HepG2 (cell line): ENCODE data around the gene RPS27L. TPM values are rescaled to one million over a fixed set of nuclear protein-coding genes. Genes with fewer than 3 reads are reported as not detected.
A peak's percentile ranks its signal among the peaks of the same experiment; 100 is the strongest.

ENCODE experiments used
- ARID2 ChIP-seq: sonication (generic); formaldehyde crosslinking; IDR thresholded peaks from 2 replicates; pipeline ENCODE4 v1.8.1; 2022; ENCODE audit warnings: mild to moderate bottlenecking, missing genetic modification reagents, borderline replicate concordance
- BRCA1 ChIP-seq: sonication (generic); formaldehyde crosslinking; IDR thresholded peaks from 2 replicates; pipeline ENCODE4 v1.4.0; 2020; ENCODE audit warnings: missing genetic modification reagents
- CENPX ChIP-seq: sonication (generic); formaldehyde crosslinking; IDR thresholded peaks from 2 replicates; pipeline ENCODE4 v1.9.0; 2021; ENCODE audit warnings: mild to moderate bottlenecking, missing genetic modification reagents, moderate library complexity
- FOXP1 ChIP-seq, 2 experiments: fragments of 450-650 bp in 1 of 2; IDR thresholded peaks; 2 replicates each; pipeline ENCODE4 v1.6.1; 2017 to 2018; ENCODE audit warnings: antibody characterized with exemption in 1 of 2
- HMG20A ChIP-seq: IDR thresholded peaks from 2 replicates; pipeline ENCODE4 v1.6.1; 2016; ENCODE audit warnings: borderline replicate concordance
- HMG20B ChIP-seq: conservative IDR thresholded peaks from 2 replicates; pipeline ENCODE4 v1.6.1; 2016; ENCODE audit warnings: missing genetic modification reagents, missing compliant biosample characterization
- HNRNPH1 ChIP-seq: fragments of 200-400 bp; formaldehyde crosslinking; optimal IDR thresholded peaks from 2 replicates; pipeline ENCODE3; 2017; ENCODE audit warnings: mild to moderate bottlenecking, low read depth, low read length
- MATR3 ChIP-seq: sonication (generic); formaldehyde crosslinking; IDR thresholded peaks from 2 replicates; pipeline ENCODE4 v1.4.0; 2020; ENCODE audit warnings: missing genetic modification reagents
- NR2F6 ChIP-seq, 2 experiments: IDR thresholded peaks; 2 replicates each; pipeline ENCODE4 v1.6.1; 2016; ENCODE audit warnings: antibody characterized with exemption in 1 of 2, mild to moderate bottlenecking in 1 of 2
- PLSCR1 ChIP-seq: sonication (generic); formaldehyde crosslinking; IDR thresholded peaks from 2 replicates; pipeline ENCODE4 v1.5.0; 2020; ENCODE audit warnings: missing genetic modification reagents, mild to moderate bottlenecking, borderline replicate concordance
- RBFOX2 ChIP-seq: fragments of 200-400 bp; formaldehyde crosslinking; IDR thresholded peaks from 2 replicates; pipeline ENCODE4 v1.6.1; 2017; ENCODE audit warnings: low read depth, mild to moderate bottlenecking, low read length
- REPIN1 ChIP-seq: sonication (generic); formaldehyde crosslinking; IDR thresholded peaks from 2 replicates; pipeline ENCODE4 v1.8.0; 2022; ENCODE audit warnings: missing genetic modification reagents, low read depth, mild to moderate bottlenecking, borderline replicate concordance
- SOX6 ChIP-seq, 2 experiments: fragments of 450-650 bp in 1 of 2; sonication (generic) in 1 of 2; formaldehyde crosslinking in 1 of 2; IDR thresholded peaks; 2 replicates each; pipeline versions ENCODE4 v1.4.0 to v1.6.1; 2017 to 2020; ENCODE audit warnings: antibody characterized with exemption in 1 of 2, mild to moderate bottlenecking in 1 of 2, missing genetic modification reagents in 1 of 2
- ZBTB21 ChIP-seq: sonication (generic); formaldehyde crosslinking; IDR thresholded peaks from 2 replicates; pipeline ENCODE4 v1.4.0; 2020; ENCODE audit warnings: missing genetic modification reagents
- ZBTB26 ChIP-seq: IDR thresholded peaks from 2 replicates; pipeline ENCODE4 v1.6.1; 2016; ENCODE audit warnings: missing compliant biosample characterization, missing genetic modification reagents, borderline replicate concordance
- ZBTB34 ChIP-seq: sonication (generic); formaldehyde crosslinking; IDR thresholded peaks from 2 replicates; pipeline ENCODE4 v1.8.0; 2022; ENCODE audit warnings: mild to moderate bottlenecking, missing genetic modification reagents
- ZFP91 ChIP-seq: sonication (generic); formaldehyde crosslinking; IDR thresholded peaks from 2 replicates; pipeline ENCODE4 v1.9.0; 2022; ENCODE audit warnings: missing genetic modification reagents, mild to moderate bottlenecking, borderline replicate concordance
- ZMYM3 ChIP-seq: sonication (generic); formaldehyde crosslinking; IDR thresholded peaks from 2 replicates; pipeline ENCODE4 v1.5.1; 2020; ENCODE audit warnings: mild to moderate bottlenecking, missing genetic modification reagents
- ZNF12 ChIP-seq: sonication (generic); formaldehyde crosslinking; IDR thresholded peaks from 2 replicates; pipeline ENCODE4 v1.5.0; 2020; ENCODE audit warnings: missing genetic modification reagents
- ZNF3 ChIP-seq: IDR thresholded peaks from 2 replicates; pipeline ENCODE4 v1.7.0; 2017; ENCODE audit warnings: inconsistent platforms
- ZNF460 ChIP-seq: sonication (generic); formaldehyde crosslinking; IDR thresholded peaks from 2 replicates; pipeline ENCODE4 v1.5.1; 2020; ENCODE audit warnings: missing genetic modification reagents, mild to moderate bottlenecking, borderline replicate concordance
- ZNF513 ChIP-seq: sonication (generic); formaldehyde crosslinking; conservative IDR thresholded peaks from 2 replicates; pipeline ENCODE4 v1.5.0; 2020; ENCODE audit warnings: missing genetic modification reagents
- polyA plus RNA-seq, 8 experiments: library from polyadenylated mRNA; depleted of rRNA in 3 of 8; stranded (reverse) in 7 of 8; unstranded in 1 of 8; fragments of >200 nt; fragmentation: Illumina TruSeq in 4 of 8; extraction: Trizol in 4 of 8; gene quantifications; 2 replicates each; pipeline versions ENCODE4 v1.2.1 to v1.2.3, GENCODE V29; 2011 to 2016; ENCODE audit warnings: low read depth in 4 of 8, missing spikeins in 1 of 8, mixed read lengths in 1 of 8; ENCODE audit not compliant: insufficient read depth in 1 of 8
- total RNA-seq, 5 experiments: library from RNA; depleted of rRNA; stranded (reverse); fragments of >200 nt; fragmentation: Illumina TruSeq; extraction: Trizol; gene quantifications; 2 replicates each; pipeline ENCODE4 v1.2.3, GENCODE V29; 2016; ENCODE audit warnings: low read depth in 1 of 5
- TF ChIP-seq, protein P1 (sequence below): sonication (generic); formaldehyde crosslinking; IDR thresholded peaks from 2 replicates; pipeline ENCODE4 v1.4.0; 2020; ENCODE audit warnings: mild to moderate bottlenecking, low read depth, missing genetic modification reagents

Gene RPS27L
- total and polyA plus RNA-seq, 2 of the 13 experiments (the other 11 are each of a cell fraction or from before 2014, with no cell fraction given): 231 to 433 TPM

DNA sequence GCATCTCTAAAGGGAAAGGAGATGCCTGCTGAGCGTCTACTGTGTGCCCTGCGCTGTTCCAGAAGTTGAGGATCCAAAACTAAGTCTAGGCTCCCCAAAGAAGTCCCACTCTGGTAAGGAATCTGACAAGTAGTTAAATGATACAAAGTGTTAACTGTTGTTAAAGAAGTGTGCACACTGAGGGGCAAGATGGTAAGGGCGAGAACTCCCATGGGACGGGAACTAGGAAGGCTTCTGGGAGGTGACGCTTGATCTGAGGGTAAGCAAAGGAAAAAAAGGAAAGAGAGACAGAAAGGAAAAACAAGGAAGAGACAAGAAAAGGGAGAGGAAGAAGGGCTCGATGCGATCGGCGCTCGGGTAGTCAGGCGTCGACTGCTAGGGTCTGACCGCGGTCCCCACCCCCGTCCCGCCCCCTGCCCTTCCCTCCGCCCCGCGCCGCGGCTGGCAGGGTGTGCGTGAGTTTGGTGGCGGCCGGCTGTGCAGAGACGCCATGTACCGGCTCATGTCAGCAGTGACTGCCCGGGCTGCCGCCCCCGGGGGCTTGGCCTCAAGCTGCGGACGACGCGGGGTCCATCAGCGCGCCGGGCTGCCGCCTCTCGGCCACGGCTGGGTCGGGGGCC is 35.8 kb downstream of the RPS27L start, which contains the start of gene LACTB (continued):
- TF ChIP-seq ZBTB34 (CRISPR knock-in tag) (no peak), ZNF513 (CRISPR knock-in tag) (no peak), HMG20A (CRISPR knock-in tag) (no peak), ZBTB21 (CRISPR knock-in tag) (no peak), PLSCR1 (no peak), RBFOX2 (peak; percentile 78), ZMYM3 (CRISPR knock-in tag) (0 out of 2 replicates have a peak, but pooled peaks have one; percentile 24), MATR3 (no peak), ARID2 (CRISPR knock-in tag) (no peak), SOX6 (IDR thresholded peaks at IDR 0.05) (no peak), SOX6 (CRISPR knock-in tag; IDR thresholded peaks at IDR 0.05) (no peak), HNRNPH1 (no peak), ZNF460 (no peak), HMG20B (CRISPR knock-in tag) (no peak), FOXP1 (IDR thresholded peaks at IDR 0.05) (no peak), FOXP1 (CRISPR knock-in tag; IDR thresholded peaks at IDR 0.05) (no peak), REPIN1 (CRISPR knock-in tag) (peak; percentile 37; the same call in 1 of the 2 replicates), ZNF12 (CRISPR knock-in tag) (0 out of 2 replicates have a peak, but pooled peaks have one; percentile 11), BRCA1 (CRISPR knock-in tag) (peak; percentile 32), ZBTB26 (CRISPR knock-in tag) (no peak; the same call in 1 of the 2 replicates), ZFP91 (CRISPR knock-in tag) (no peak), NR2F6 (IDR thresholded peaks at IDR 0.05) (no peak), NR2F6 (CRISPR knock-in tag; IDR thresholded peaks at IDR 0.05) (no peak), CENPX (CRISPR knock-in tag) (no peak), ZNF3 (CRISPR knock-in tag) (no peak)
- TF ChIP-seq, protein P1, sequence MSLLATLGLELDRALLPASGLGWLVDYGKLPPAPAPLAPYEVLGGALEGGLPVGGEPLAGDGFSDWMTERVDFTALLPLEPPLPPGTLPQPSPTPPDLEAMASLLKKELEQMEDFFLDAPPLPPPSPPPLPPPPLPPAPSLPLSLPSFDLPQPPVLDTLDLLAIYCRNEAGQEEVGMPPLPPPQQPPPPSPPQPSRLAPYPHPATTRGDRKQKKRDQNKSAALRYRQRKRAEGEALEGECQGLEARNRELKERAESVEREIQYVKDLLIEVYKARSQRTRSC (CRISPR knock-in tag): 0 out of 2 replicates have a peak, but pooled peaks have one; percentile 38
